ENCODE measurements around the gene OR2Y1.

DNA sequence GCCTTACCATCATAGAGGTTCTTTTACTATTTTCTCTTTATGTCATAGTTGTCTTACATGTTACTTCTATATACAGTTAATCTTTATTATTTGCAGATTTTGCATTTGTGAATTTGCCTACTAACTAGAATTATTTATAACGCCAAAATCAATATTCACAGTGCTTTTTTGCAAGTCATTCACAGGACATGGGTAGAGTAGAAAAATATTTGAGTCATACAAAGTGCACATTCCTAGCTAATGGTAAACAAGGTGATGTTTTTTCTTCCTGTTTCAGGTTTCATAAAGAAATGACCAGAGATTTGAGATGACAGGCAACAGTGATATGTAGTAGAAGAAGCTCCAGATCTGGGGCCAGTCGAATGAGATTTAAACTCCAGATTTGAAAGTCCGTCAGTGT lies 30.0 kb upstream of the OR2Y1 start:
- TF ChIP-seq SUZ12 (IDR thresholded peaks at IDR 0.05; ENCODE audit: extremely low read depth, insufficient read depth, insufficient read length) = no peak
- TF ChIP-seq ZNF274 (IDR thresholded peaks at IDR 0.05; ENCODE audit: low read depth, low read length) = no peak
